Muscle of back (tissue), 11 donors: Measurements from ENCODE around the gene ELOB. TPM values are rescaled to one million over a fixed set of nuclear protein-coding genes. Genes with fewer than 3 reads are reported as not detected.

Source experiments
- DNase-seq, 3 donors: peaks; one replicate each; pipeline versions ENCODE4 v3.0.0 to v3.0.0-alpha.2; 2013
- polyA plus RNA-seq, 10 donors: library from polyadenylated mRNA; unstranded; fragments of 120-200 nt; gene quantifications; one replicate each; pipeline ENCODE4 v1.2.1, GENCODE V29; 2013; ENCODE audit not compliant: insufficient read length in 10 of 10

The ELOB gene
- polyA plus RNA-seq, 10 donors: 126 to 207 (median 146) TPM

- DNase-seq: no peak
Measured at GRCh38 chr16:2814551-2815298, 37.6 kb upstream of the ELOB start.

GRCh38 chr16:2813771-2814221 is 36.7 kb upstream of the ELOB start:
- DNase-seq: no peak

- no peak for DNase-seq
Measured at GRCh38 chr16:2811703-2812471, 34.8 kb upstream of the ELOB start.

- DNase-seq: no peak
Measured at GRCh38 chr16:2810651-2811050, 33.6 kb upstream of the ELOB start.

GRCh38 chr16:2809149-2809760 is 32.2 kb upstream of the ELOB start:
- no peak for DNase-seq

- DNase-seq: no peak
Measured at GRCh38 chr16:2808181-2808580, 31.1 kb upstream of the ELOB start.

GRCh38 chr16:2806286-2806685 is 29.2 kb upstream of the ELOB start:
- no peak for DNase-seq

- no peak for DNase-seq
Measured at GRCh38 chr16:2804728-2805127, 27.6 kb upstream of the ELOB start.

- no peak for DNase-seq
Measured at GRCh38 chr16:2803545-2804195, 26.6 kb upstream of the ELOB start.

- no peak for DNase-seq
Measured at GRCh38 chr16:2799859-2800226, 22.8 kb upstream of the ELOB start.

- DNase-seq: no peak
Measured at GRCh38 chr16:2799205-2799858, 22.3 kb upstream of the ELOB start.

GRCh38 chr16:2798723-2799204 is 21.7 kb upstream of the ELOB start:
- DNase-seq: no peak

GRCh38 chr16:2795395-2796143 is 18.5 kb upstream of the ELOB start:
- no peak for DNase-seq

- DNase-seq: no peak
Measured at GRCh38 chr16:2792940-2793339, 15.9 kb upstream of the ELOB start.

- DNase-seq: no peak
Measured at GRCh38 chr16:2791174-2791573, 14.1 kb upstream of the ELOB start.

- DNase-seq: no peak
Measured at GRCh38 chr16:2790631-2791030, 13.6 kb upstream of the ELOB start.

GRCh38 chr16:2787961-2788360 is 10.9 kb upstream of the ELOB start:
- no peak for DNase-seq

- no peak for DNase-seq
Measured at GRCh38 chr16:2787406-2787805, 10.3 kb upstream of the ELOB start, which contains the start of gene PRSS33. Gene PRSS33, minus strand, starts transcription at chr16:2787560. Its CDS starts 1,013 bp downstream, at chr16:2786547.

- no peak for DNase-seq
Measured at GRCh38 chr16:2786826-2787151, 9.7 kb upstream of the ELOB start.

GRCh38 chr16:2786061-2786825 is 9.2 kb upstream of the ELOB start:
- no peak for DNase-seq
